GM12878 (cell line): ENCODE measurements around the gene GNAI2. TPM values are rescaled to one million over a fixed set of nuclear protein-coding genes. Genes with fewer than 3 reads are reported as not detected.

Experiments used
- ATAC-seq: fragments of 200-7000 bp; cut with Tn5 transposase; 3 replicates; pipeline ENCODE4 v1.9.1; 2020; ENCODE audit warnings: mild to moderate bottlenecking, moderate library complexity
- BruUV-seq: library from RNA; stranded (reverse); fragments of 400-500 nt; replicated peaks from 2 replicates; lab custom pipeline; 2021; lab: Mats Ljungman, UMichigan
- CTCF ChIA-PET: fragments of 300-600 bp; sonication (Branson Sonifier 250); formaldehyde crosslinking; extraction: SDS; loops from one replicate; lab custom pipeline; 2021; ENCODE audit warnings: inconsistent platforms; lab: Yijun Ruan, JAX
- POLR2A ChIA-PET: fragments of 350-600 bp; formaldehyde crosslinking; extraction: SDS; loops from one replicate; lab custom pipeline; 2021; ENCODE audit warnings: inconsistent platforms; lab: Charles Lee
- RAD21 ChIA-PET: fragments of 300-600 bp; sonication (Branson Sonifier 250); formaldehyde crosslinking; loops from one replicate; lab custom pipeline; 2023; ENCODE audit warnings: antibody characterized with exemption; ENCODE audit not compliant: unreplicated experiment; lab: Charles Lee
- SMC1A ChIA-PET: fragments of 300-600 bp; sonication (Branson Sonifier 250); formaldehyde crosslinking; loops from one replicate; lab custom pipeline; 2023; ENCODE audit not compliant: unreplicated experiment, uncharacterized antibody; lab: Charles Lee
- DNase-seq: peaks from one replicate; pipeline ENCODE4 v3.0.0-alpha.2; 2011; ENCODE audit warnings: low read depth, low spot score
- FAIRE-seq: peaks from 3 replicates; lab custom pipeline; 2011; peaks lifted over from hg19 to GRCh38; lab: Jason Lieb, UNC
- H2AFZ ChIP-seq: 2 replicates; pipeline ENCODE4 v1.6.0; 2011; ENCODE audit warnings: low read depth, low read length, control low read depth; ENCODE audit not compliant: control insufficient read depth
- H3K27ac ChIP-seq: 2 replicates; pipeline ENCODE4 v1.5.1; 2011; ENCODE audit warnings: control low read depth; ENCODE audit not compliant: control insufficient read depth, insufficient read depth
- H3K27me3 ChIP-seq, 2 experiments: replicated peaks in 1 of 2; 2 replicates each; pipeline versions ENCODE4 v1.6.0 to v1.6.1; 2011; ENCODE audit warnings: low read length in 1 of 2; ENCODE audit not compliant: control insufficient read depth in 2 of 2, insufficient read depth in 2 of 2
- H3K36me3 ChIP-seq, 2 experiments: 2 replicates each; pipeline ENCODE4 v1.5.1; 2011; ENCODE audit warnings: low read length in 1 of 2; ENCODE audit not compliant: control insufficient read depth in 2 of 2, insufficient read depth in 2 of 2
- H3K4me1 ChIP-seq: 2 replicates; pipeline ENCODE4 v1.6.1; 2011; ENCODE audit warnings: mild to moderate bottlenecking, low read length, moderate library complexity, mixed read lengths; ENCODE audit not compliant: control insufficient read depth, insufficient read depth
- H3K4me2 ChIP-seq: 2 replicates; pipeline ENCODE4 v1.6.0; 2011; ENCODE audit warnings: control low read depth; ENCODE audit not compliant: control insufficient read depth, insufficient read depth
- H3K4me3 ChIP-seq: fragments of 200-600 bp; sonication (generic); 2 replicates; pipeline ENCODE4 v1.5.1; 2016
- H3K79me2 ChIP-seq: 2 replicates; pipeline ENCODE4 v1.6.0; 2011; ENCODE audit warnings: low read length; ENCODE audit not compliant: control insufficient read depth, insufficient read depth
- H3K9ac ChIP-seq: 2 replicates; pipeline ENCODE4 v1.8.0; 2011; ENCODE audit warnings: low read length, control low read depth, mixed read lengths; ENCODE audit not compliant: control insufficient read depth, insufficient read depth
- H3K9me3 ChIP-seq: replicated peaks from 3 replicates; pipeline ENCODE4 v1.5.1; 2011; ENCODE audit warnings: mild to moderate bottlenecking, low read length; ENCODE audit not compliant: control insufficient read depth, insufficient read depth
- H4K20me1 ChIP-seq: 2 replicates; pipeline ENCODE4 v1.6.0; 2011; ENCODE audit not compliant: control insufficient read depth, insufficient read depth
- POLR2A ChIP-seq: IDR thresholded peaks from 2 replicates; pipeline ENCODE4 v1.6.1; 2011; ENCODE audit warnings: low read depth, mild to moderate bottlenecking, low read length
- WGBS: methylation state at CpG from one replicate; pipeline ENCODE4 v1.1.6; 2016; ENCODE audit warnings: low lambda C conversion rate; ENCODE audit not compliant: insufficient replicate concordance, insufficient coverage; ENCODE audit errors: missing lambda C conversion rate; 5-methylcytosine and 5-hydroxymethylcytosine counted together
- in situ Hi-C: fragments of 300-500 bp; cut with MboI; formaldehyde crosslinking; loops from 9 replicates; pipeline ENCODE4 v1.14.3; 2018; ENCODE audit warnings: mixed read lengths
- intact Hi-C: fragments of 100-400 bp; cut with micrococcal nuclease; formaldehyde crosslinking; loops from one replicate; pipeline ENCODE4 v1.14.2; 2022; ENCODE audit not compliant: unreplicated experiment
- polyA plus RNA-seq, 11 experiments: library from polyadenylated mRNA; depleted of rRNA in 4 of 11; unstranded in 6 of 11; stranded (reverse) in 5 of 11; fragments of >200 nt; fragmentation: Nextera tagmentation in 4 of 11; fragmentation: Illumina TruSeq in 1 of 11; extraction: Ambion mirVana in 4 of 11; extraction: Trizol in 1 of 11; gene quantifications; 1 replicate in 1 of 11; 2 replicates in 10 of 11; pipeline versions ENCODE4 v1.2.1 to v1.2.3, GENCODE V29; 2011 to 2016; ENCODE audit warnings: inconsistent platforms in 2 of 11, missing spikeins in 2 of 11, low read depth in 1 of 11
- total RNA-seq, 4 experiments: library from RNA; depleted of rRNA in 3 of 4; stranded (reverse); fragments of >200 nt in 3 of 4; fragmentation: Illumina TruSeq in 1 of 4; extraction: Trizol in 1 of 4; gene quantifications; 2 replicates each; pipeline versions ENCODE4 v1.2.1 to v1.2.3, GENCODE V29; 2013 to 2021
- TF ChIP-seq, protein P1 (sequence below): fragments of 450-650 bp; IDR thresholded peaks from 2 replicates; pipeline ENCODE4 v1.6.1; 2017; ENCODE audit warnings: mild to moderate bottlenecking, moderate library complexity

The GNAI2 gene
- total and polyA plus RNA-seq, 10 of the 15 experiments (the other 5 are each of a cell fraction or from before 2014, with no cell fraction given), result 5.0 to 346 (median 237) TPM

DNA sequence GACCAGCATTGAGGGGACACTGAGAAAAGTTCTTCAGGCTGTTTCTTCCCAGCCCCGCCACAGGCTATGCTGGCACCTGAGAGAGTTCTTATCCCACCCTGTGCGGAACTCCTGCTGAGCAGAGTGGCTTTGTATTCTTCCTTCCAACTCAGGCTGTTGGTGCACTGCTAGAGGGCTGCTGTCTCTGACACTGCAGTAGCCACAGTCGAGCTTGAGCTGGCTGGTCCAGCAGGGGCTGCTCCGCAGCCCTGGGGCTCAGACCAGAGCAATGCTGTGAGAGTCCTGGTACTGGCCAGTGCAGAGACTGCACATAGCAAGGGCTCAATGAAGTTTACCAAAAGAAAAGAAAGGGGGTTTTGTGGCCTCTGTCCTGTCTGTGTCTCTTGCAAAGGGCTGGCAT, 3.6 kb downstream of the GNAI2 start:
- FAIRE-seq (no peak), ATAC-seq (no peak), DNase-seq (no peak)
- peak overlapping the region; percentile 39 for H3K4me2 ChIP-seq
- WGBS, result 86% methylated on average over 4 of the region's 4 CpGs
- H3K36me3 ChIP-seq, result peaks cover 0 to 4% of the 10 kb centered on the region in 2 experiments; a peak in 3 of 4 replicates
- no peak overlapping the region for H2AFZ ChIP-seq
- H4K20me1 ChIP-seq, result peaks cover 12% of the 10 kb centered on the region
- no peaks in the 10 kb centered on the region for H3K27me3 ChIP-seq
- peaks cover 79% of the 10 kb centered on the region for H3K79me2 ChIP-seq
- ChIA-PET SMC1A (interaction anchor here (0.6 to 0.8 kb wide), 3 partner anchors 9 to 1833 kb away, joined by 3 to 4 read pairs (median 4); no protein-coding TSS in a partner anchor), RAD21 (interaction anchor here (5.1 kb wide), 1 partner anchor 12 kb away, joined by 36 read pairs; no protein-coding TSS in a partner anchor), POLR2A (no interaction called here), CTCF (no interaction called here)
- no peak overlapping the region for H3K27ac ChIP-seq
- BruUV-seq, result no TSS peak
- H3K4me1 ChIP-seq, result peaks cover 46% of the 10 kb centered on the region
- intact Hi-C loops, result loop anchor here (5.0 kb wide), 1 partner anchor 98 kb away; no protein-coding TSS in a partner anchor
- in situ Hi-C loops, result no loop called here
- H3K9ac ChIP-seq, result no peak overlapping the region
- H3K4me3 ChIP-seq, result no peak overlapping the region; the same call in 1 of the 2 replicates
- TF ChIP-seq, protein P1, sequence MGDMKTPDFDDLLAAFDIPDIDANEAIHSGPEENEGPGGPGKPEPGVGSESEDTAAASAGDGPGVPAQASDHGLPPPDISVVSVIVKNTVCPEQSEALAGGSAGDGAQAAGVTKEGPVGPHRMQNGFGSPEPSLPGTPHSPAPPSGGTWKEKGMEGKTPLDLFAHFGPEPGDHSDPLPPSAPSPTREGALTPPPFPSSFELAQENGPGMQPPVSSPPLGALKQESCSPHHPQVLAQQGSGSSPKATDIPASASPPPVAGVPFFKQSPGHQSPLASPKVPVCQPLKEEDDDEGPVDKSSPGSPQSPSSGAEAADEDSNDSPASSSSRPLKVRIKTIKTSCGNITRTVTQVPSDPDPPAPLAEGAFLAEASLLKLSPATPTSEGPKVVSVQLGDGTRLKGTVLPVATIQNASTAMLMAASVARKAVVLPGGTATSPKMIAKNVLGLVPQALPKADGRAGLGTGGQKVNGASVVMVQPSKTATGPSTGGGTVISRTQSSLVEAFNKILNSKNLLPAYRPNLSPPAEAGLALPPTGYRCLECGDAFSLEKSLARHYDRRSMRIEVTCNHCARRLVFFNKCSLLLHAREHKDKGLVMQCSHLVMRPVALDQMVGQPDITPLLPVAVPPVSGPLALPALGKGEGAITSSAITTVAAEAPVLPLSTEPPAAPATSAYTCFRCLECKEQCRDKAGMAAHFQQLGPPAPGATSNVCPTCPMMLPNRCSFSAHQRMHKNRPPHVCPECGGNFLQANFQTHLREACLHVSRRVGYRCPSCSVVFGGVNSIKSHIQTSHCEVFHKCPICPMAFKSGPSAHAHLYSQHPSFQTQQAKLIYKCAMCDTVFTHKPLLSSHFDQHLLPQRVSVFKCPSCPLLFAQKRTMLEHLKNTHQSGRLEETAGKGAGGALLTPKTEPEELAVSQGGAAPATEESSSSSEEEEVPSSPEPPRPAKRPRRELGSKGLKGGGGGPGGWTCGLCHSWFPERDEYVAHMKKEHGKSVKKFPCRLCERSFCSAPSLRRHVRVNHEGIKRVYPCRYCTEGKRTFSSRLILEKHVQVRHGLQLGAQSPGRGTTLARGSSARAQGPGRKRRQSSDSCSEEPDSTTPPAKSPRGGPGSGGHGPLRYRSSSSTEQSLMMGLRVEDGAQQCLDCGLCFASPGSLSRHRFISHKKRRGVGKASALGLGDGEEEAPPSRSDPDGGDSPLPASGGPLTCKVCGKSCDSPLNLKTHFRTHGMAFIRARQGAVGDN, result no peak
- peak; percentile 7; the same call in 1 of the 2 replicates for TF ChIP-seq POLR2A
- H3K9me3 ChIP-seq, result no peaks in the 10 kb centered on the region
